Adrenal gland (tissue), 5 donors: Measurements from ENCODE around the gene CD79A.

Experiments used
- POLR2A ChIP-seq, 2 donors: fragments of 450-650 bp; IDR thresholded peaks; one replicate each; pipeline ENCODE4 v1.6.1; 2017; ENCODE audit warnings: antibody characterized with exemption in 2 of 2, mild to moderate bottlenecking in 2 of 2, moderate library complexity in 1 of 2
- TF ChIP-seq, protein P1 (sequence below), 6 experiments: fragments of 450-650 bp in 4 of 6; fragments of 200-600 bp in 2 of 6; sonication (generic) in 1 of 6; IDR thresholded peaks; 1 replicate in 5 of 6; 2 replicates in 1 of 6; pipeline versions ENCODE4 v1.5.1 to v1.8.0; 2016 to 2021; ENCODE audit warnings: antibody characterized with exemption in 6 of 6, mild to moderate bottlenecking in 2 of 6, moderate library complexity in 1 of 6
- donor health status: DM: no; HTN: no; CAD: no.

GRCh38 chr19:41926028-41926762, 49.1 kb downstream of the CD79A start:
- TF ChIP-seq POLR2A (IDR thresholded peaks at IDR 0.05), result no peak
- TF ChIP-seq, protein P1, sequence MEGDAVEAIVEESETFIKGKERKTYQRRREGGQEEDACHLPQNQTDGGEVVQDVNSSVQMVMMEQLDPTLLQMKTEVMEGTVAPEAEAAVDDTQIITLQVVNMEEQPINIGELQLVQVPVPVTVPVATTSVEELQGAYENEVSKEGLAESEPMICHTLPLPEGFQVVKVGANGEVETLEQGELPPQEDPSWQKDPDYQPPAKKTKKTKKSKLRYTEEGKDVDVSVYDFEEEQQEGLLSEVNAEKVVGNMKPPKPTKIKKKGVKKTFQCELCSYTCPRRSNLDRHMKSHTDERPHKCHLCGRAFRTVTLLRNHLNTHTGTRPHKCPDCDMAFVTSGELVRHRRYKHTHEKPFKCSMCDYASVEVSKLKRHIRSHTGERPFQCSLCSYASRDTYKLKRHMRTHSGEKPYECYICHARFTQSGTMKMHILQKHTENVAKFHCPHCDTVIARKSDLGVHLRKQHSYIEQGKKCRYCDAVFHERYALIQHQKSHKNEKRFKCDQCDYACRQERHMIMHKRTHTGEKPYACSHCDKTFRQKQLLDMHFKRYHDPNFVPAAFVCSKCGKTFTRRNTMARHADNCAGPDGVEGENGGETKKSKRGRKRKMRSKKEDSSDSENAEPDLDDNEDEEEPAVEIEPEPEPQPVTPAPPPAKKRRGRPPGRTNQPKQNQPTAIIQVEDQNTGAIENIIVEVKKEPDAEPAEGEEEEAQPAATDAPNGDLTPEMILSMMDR (IDR thresholded peaks at IDR 0.05), result no peak
